ENCODE data around the gene TRPM6.

The TRPM6 gene

DNA sequence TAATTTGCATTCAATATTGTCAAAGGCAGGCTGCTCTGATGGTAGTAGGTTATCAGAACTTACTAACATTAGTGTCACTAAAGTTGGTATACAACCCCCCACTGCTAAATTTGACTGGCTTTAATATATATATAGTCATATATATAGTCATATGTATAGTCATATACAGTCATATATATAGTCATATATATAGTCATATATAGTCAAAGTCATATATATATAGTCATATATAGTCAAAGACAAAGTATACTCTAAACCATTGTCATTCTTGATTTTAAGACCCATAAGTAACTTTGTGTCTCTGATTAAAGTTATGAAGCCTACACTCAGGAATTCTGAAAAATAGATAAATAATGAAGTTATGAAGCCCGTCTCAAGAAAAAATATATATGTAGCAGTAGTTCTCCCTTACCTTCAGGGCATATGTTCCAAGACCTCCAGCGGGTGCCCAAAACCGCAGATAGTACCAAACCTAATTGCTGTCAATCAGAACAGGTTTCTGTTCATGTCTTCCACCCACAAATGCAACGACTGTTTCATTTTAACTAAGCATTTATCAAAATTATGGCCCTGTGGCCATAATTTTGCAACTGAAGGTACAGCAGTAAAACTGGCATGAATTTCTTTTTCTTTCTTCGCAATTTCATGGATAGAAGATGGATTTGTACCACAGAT, 40.1 kb downstream of the TRPM6 start:
- TF ChIP-seq, protein P1, sequence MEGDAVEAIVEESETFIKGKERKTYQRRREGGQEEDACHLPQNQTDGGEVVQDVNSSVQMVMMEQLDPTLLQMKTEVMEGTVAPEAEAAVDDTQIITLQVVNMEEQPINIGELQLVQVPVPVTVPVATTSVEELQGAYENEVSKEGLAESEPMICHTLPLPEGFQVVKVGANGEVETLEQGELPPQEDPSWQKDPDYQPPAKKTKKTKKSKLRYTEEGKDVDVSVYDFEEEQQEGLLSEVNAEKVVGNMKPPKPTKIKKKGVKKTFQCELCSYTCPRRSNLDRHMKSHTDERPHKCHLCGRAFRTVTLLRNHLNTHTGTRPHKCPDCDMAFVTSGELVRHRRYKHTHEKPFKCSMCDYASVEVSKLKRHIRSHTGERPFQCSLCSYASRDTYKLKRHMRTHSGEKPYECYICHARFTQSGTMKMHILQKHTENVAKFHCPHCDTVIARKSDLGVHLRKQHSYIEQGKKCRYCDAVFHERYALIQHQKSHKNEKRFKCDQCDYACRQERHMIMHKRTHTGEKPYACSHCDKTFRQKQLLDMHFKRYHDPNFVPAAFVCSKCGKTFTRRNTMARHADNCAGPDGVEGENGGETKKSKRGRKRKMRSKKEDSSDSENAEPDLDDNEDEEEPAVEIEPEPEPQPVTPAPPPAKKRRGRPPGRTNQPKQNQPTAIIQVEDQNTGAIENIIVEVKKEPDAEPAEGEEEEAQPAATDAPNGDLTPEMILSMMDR (IDR thresholded peaks at IDR 0.05), result no peak

DNA sequence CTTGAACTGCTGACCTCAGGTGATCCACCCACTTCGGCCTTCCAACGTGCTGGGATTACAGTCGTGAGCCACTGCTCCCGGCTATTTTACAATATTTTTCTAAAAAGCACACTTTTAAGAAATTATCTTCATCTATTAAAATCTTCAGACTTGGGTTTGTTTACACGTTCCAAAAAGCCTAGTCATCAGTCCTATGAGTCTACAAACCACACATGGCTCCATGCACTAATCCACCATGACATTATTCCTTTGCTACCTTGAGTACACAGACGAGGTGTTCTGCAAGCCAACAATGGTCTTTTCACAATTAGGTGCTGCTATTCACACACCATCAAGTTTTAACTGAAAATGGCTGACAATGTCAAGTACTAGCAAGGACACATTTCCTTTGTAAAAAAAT, 41.0 kb downstream of the TRPM6 start:
- TF ChIP-seq, protein P1 (IDR thresholded peaks at IDR 0.05), result no peak

DNA sequence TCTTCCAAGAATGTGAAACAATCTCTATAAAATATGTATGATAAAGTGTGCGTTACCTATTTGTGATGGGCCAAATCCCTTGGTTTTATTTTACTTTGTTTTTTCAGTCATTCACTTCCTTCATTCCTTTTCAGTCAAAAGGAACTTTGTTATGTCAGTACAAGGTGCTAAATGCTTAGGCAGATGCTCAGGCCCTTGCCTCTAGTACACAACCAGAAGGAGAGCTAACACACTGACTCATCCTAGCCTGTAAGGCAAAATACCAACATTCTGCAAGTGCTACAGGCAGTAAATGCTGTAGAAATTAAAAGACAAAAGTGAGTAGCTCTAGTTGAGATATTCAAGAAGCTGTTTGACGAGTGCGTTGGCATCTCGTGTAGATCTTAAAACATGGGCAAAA, 49.4 kb downstream of the TRPM6 start:
- TF ChIP-seq, protein P1 (IDR thresholded peaks at IDR 0.05), result no peak

DNA sequence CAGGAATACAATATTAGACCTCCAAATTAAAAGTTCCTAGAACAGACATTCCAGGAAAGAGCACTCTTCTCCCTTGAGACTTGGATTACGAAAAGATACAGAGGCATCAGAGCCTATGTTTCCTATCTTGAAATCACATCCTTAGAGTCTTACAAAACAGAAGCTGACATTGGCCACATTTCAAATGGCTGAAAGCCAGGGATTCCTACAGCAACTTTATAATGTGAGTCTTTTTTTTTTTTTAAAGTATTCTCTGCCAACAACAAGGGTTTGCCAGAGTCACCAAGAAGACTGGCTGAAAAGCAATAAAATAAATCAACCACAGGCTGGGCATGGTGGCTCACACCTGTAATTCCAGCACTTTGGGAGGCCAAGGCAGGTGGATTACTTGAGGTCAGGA, 63.1 kb downstream of the TRPM6 start:
- TF ChIP-seq, protein P1 (IDR thresholded peaks at IDR 0.05), result no peak

DNA sequence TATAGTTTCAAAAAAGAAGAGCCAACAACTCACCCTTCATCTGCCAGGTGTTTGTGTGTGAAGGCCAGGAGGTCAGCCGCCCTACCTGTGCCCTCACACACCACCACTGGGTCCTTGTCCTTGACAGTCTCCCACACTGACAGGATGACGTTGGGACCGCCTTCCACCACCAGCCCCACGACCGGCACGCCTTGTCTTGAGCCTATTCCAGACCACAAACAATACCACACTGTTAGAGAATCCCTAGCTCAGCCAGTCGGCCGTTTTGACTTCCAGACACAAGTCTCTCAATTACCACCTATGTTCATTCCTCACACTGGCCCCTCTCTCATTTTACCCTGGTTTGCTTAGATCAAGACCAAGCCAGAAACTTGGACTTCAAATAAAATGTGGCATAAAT, 66.1 kb downstream of the TRPM6 start:
- TF ChIP-seq, protein P1 (IDR thresholded peaks at IDR 0.05), result no peak

DNA sequence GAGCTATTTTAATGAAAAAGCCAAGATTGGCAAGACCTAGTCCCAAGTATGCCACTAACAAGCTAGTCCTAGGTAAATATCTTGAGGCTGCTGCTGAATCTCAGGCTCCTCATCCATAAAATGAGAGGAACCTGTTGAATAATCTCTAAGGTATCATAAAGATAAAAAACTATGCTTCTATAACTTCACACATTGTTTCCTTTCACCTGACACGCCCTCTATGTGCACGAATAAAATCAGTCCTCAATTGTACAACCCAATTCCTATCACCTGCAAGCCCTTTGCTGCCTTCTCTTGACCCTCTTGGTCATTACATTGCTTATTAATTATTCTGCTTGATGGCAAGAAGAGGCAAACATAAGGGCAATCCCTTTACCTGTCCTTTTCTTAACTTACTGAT, 69.9 kb downstream of the TRPM6 start:
- TF ChIP-seq, protein P1 (IDR thresholded peaks at IDR 0.05), result no peak

DNA sequence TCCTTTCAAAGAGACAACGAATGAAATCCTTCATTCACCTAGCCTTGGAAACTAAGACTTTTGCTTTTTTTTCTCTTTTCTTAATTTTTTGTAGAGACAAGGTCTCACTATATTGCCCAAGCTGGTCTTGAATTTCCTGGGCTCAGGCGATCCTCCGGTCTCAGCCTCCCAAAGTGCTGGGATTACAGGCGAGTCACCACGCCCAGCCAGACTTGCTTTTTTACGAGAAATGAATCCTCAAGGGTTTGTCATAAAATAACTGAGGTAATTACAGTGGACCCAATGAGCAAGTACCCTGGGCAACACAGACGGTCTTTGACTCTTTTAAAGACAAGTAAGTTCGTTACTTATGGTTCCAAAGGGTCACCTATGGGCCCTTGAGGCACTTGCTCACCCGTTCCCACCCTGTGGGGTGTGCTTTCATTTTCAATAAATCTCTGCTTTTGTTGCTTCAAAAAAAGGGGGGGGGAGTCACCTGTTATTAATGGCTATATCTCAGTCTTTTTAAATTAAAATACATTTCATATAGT, 70.4 kb downstream of the TRPM6 start:
- TF ChIP-seq, protein P1 (IDR thresholded peaks at IDR 0.05), result no peak

DNA sequence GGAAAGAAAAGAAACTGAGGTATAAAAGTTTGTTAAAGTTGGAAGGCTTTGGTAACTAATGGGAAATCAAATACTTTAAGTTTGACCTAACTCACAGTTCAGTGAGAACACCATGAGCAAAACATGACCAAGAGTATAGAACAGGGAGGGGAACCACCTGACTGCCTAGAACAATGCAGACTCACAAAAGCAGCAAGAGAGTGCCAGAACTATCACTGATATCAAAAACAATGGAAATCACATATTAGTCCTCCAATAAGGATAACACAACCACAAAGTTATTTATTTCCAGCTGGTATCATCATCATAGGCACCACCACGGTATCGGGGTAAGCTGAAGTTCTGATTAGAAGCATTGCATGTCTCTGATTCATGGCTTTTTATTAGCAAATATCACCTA, 77.5 kb downstream of the TRPM6 start:
- TF ChIP-seq, protein P1 (IDR thresholded peaks at IDR 0.05), result no peak
